Activated CD4-positive, alpha-beta T cell treated with anti-CD3 and anti-CD28 coated beads for 1 hour (primary cell): ENCODE data around the gene JUP.
"Not testable (repeated sequence)": the region's sequence is repeated elsewhere in the genome, so short reads cannot be mapped to it uniquely, and the experiment has no call there.

Experiments
- DNase-seq: peaks from one replicate; pipeline ENCODE4 v3.0.0-alpha.2; 2020

The JUP gene

GRCh38 chr17:41777574-41778188 is 8.8 kb downstream of the JUP start:
- DNase-seq, result no peak

GRCh38 chr17:41777157-41777573 is 9.3 kb downstream of the JUP start:
- no peak for DNase-seq

- not testable (repeated sequence) for DNase-seq
Observed at GRCh38 chr17:41776262-41776900, 10.1 kb downstream of the JUP start.

- no peak for DNase-seq
Observed at GRCh38 chr17:41775394-41776226, 10.9 kb downstream of the JUP start.

- DNase-seq, result no peak
Observed at GRCh38 chr17:41773731-41774193, 12.7 kb downstream of the JUP start.

- DNase-seq, result no peak
Observed at GRCh38 chr17:41773190-41773588, 13.3 kb downstream of the JUP start.

GRCh38 chr17:41772586-41773189 is 13.8 kb downstream of the JUP start:
- DNase-seq, result no peak

- no peak for DNase-seq
Observed at GRCh38 chr17:41772218-41772585, 14.3 kb downstream of the JUP start.

GRCh38 chr17:41771389-41772206 is 14.9 kb downstream of the JUP start:
- no peak for DNase-seq

GRCh38 chr17:41769985-41770384 is 16.5 kb downstream of the JUP start:
- DNase-seq, result no peak

GRCh38 chr17:41769346-41769862 is 17.1 kb downstream of the JUP start:
- no peak for DNase-seq

- DNase-seq, result no peak
Observed at GRCh38 chr17:41768682-41769288, 17.7 kb downstream of the JUP start.

GRCh38 chr17:41767324-41768042 is 19.0 kb downstream of the JUP start:
- DNase-seq, result no peak

GRCh38 chr17:41766135-41766534 is 20.4 kb downstream of the JUP start:
- no peak for DNase-seq

- DNase-seq, result no peak
Observed at GRCh38 chr17:41763327-41763726, 23.2 kb downstream of the JUP start.

GRCh38 chr17:41762841-41763240 is 23.7 kb downstream of the JUP start:
- DNase-seq, result no peak

- no peak for DNase-seq
Observed at GRCh38 chr17:41762391-41762790, 24.1 kb downstream of the JUP start.

GRCh38 chr17:41760878-41761277 is 25.6 kb downstream of the JUP start:
- no peak for DNase-seq

GRCh38 chr17:41758601-41759000 is 27.9 kb downstream of the JUP start:
- DNase-seq, result no peak

- no peak for DNase-seq
Observed at GRCh38 chr17:41754066-41754465, 32.4 kb downstream of the JUP start.

- no peak for DNase-seq
Observed at GRCh38 chr17:41751288-41751687, 35.2 kb downstream of the JUP start.
